ENCODE measurements around the gene ENTPD1.
"Not testable (repeated sequence)": the region's sequence is repeated elsewhere in the genome, so short reads cannot be mapped to it uniquely, and the experiment has no call there.

The ENTPD1 gene

DNA sequence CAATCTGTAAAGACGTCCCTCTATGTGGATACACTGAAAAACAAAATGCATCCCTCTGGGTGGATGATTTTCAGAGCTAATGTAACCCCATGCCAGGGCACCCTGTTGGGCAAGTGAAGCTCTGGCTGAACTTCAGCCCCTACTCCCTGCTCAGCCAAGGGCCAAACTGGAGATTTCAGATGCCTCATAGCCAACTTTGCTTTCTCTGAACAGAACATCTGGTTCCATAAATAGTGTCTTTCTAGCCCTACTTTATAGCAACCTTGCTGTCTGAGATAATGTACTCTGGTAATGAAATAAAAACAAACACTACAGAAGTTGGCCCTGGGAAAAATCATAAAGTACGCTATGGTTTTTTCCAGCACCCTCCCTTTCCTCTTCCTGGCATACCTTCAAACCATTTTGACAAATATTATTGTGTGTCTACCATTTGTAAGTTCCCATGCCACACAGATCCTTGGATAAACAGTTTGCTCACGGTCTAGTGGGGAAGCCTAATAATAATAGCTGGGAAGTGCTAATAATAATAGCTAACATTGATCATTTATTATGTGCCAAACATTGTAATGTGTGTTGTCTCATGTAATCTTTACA, 3.4 kb downstream of the ENTPD1 start:
- DNase-seq = no peak

DNA sequence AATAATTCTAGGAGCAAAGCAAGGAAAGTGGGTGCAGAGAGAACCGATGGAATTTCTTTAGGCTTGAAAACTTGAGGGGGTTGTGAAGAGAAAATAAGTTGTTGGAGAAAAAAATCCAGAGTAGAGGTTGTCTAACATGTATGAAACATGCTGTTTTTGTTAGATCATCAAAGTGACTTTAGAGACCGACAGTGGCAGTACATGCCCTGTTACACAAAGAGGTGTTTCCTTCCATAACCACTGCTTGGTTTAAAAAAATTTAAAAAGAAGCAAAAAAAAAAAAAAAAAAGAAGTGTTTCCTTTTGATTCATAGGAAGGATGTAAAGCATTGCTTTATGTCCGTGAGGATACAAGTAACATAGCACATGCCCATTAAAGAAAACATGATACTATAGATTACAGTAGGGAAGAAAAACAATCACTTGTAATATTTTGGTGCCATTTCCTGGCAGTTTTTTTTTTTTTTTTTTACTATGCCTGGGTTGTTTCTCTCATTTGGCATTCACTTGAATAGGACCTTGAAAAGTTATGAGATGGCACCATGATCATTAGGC, 6.1 kb downstream of the ENTPD1 start:
- DNase-seq = no peak

DNA sequence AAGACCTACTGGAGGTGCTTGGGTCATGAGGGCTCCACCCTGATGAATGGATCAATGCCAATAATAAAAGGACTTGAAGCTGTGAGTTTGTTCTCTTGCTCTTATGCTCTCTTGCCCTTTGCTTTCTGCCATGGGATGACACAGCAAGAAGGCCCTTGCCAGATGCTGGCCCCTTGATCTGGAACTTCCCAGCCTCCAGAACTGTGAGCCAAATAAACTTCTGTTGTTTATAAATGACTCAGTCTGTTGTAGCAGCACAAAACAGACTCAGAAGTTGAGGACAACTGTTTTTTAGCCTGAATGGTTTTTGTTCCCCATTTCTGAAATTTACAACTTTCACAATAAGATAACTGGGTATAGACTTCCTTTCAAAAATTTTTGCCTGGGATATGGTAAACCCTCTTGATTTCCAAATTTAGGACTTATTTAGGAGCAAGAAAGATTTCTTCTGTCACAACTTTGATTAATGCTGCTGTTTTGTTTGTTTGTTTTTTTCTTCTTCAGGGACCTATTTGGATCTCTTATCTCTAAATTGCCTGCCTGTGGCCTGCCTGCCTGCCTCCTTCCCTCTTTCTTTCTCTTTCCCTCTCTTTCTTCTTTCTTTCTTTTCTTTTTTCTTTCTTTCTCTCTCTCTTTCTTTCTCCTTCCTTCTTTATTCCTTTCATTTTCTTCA, 12.1 kb downstream of the ENTPD1 start:
- no peak for DNase-seq

DNA sequence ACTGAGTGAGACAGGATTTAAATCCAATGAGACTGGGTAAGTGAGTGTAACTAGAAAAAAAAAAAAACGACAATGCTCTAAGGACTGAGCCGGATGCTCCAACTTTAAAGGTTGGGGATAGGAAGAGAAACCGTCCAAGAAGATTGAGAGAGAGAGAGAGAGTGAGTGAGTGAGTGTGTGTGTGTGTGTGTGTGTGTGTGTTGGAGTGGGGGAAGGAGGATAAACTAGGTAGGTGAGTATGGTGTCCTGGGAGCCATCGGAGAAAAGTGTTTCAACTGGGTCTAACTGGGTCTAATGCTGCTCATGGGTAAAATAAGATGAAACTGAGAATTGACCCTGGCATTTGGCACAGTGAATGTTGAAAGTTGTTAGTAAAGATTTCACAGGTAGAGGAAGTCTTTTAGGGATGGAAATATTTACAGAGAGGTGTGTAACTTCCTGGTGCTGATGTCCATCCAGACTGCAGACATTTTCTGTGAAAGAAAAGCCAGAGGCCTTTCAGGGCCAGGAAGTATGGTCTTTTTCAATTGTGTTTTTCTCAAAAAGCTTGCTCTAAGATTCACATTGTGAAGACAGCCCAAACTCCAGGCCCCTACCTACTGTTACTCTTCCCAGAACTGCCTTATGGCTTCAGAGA, 14.2 kb downstream of the ENTPD1 start:
- no peak for DNase-seq

DNA sequence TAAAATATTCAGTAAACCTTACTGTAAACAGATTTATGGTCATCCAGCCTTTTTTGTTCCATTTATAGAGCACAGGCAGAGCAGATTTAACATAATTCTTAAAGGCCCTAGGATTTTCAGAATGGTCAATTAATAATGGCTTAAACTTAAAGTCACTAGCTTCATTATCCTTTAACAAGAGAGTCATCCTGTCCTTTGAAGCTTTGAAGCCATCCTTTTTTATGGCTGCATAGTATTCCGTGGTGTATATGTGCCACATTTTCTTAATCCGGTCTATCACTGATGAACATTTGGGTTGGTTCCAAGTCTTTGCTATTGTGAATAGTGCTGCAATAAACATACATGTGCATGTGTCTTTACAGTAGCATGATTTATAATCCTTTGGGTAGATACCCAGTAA, 17.5 kb downstream of the ENTPD1 start:
- not testable (repeated sequence) for DNase-seq

DNA sequence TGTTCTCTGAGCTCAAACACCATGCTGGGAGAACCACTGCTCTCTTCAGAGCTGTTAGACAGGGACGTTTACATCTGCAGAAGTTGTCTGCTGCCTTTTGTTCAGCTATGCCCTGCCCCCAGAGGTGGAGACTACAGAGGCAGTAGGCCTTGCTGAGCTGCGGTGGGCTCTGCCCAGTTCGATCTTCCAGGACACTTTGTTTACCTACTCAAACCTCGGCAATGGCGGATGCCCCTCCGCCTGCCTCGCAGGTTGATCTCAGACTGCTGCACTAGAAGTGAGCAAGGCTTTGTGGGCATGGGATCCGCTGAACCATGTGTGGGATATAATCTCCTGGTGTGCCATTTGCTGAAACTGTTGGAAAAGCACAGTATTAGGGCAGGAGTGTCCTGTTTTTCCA, 21.7 kb downstream of the ENTPD1 start:
- not testable (repeated sequence) for DNase-seq

DNA sequence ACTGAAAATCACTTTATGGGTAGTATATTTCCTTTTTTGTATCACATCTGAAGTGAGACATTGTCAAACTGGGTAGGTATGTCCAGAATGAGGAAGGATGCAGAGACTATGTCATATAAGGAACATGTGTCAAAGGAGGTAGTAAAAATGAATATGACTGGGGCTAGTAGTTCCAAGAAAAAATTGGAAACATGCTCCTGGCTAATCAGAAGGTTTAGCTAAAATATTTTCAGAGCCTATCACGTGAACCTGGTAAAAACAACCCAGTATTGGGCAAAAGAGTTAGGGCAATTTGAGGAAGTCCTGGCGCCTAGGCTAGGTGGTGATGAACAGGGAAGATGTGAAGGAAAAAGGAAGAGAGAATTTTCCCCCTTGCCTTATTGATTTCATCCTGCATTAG, 26.4 kb downstream of the ENTPD1 start:
- no peak for DNase-seq

DNA sequence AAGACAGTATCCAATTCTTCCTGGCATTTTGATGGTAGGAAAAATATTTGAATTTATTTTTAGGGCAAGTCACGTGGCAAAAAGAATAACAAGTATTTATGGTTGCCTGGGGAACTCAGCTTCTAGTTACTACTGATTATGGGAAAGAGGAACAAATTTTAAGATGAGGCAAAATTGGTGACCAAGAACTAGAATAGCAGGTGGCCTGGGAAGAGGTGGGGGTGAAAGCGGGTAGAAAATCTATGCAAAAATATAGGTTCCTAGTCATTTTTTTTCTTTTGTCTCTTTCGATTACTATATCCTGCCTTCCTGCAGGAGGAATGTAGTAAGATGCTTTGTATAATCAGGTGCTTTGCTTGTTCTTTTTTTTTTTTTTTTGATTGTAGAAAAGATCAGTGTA, 27.8 kb downstream of the ENTPD1 start:
- DNase-seq = no peak

DNA sequence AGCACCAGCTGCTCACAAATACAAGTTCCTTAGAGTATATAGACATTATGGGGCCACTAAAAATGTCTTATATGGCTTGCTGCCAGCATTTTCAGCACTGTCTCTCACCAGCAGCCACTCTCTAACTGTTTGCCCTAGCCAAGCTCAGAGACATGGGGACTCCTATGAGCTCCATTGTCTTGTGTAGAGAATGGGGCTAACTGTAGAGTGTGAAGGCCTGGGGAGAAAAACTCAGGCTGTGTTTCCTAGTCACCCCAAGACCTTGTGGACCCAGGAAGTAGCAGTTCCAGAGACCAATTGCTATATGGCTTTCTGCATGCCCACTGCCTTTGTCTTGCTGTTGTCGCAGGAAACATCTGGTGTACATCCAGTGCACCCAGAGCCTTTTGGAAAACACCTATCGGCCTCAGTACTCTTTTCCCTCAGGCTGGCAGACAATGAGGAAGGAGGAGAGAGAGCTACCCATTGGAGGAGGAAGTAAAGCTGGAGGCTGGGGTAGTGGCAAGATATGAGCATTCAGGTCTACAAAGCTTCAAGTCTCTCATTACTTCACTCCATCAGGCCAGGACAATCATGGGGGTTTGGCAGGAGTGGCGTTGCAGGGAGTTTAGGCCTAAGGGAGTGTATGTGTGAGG, 28.4 kb downstream of the ENTPD1 start:
- no peak for DNase-seq

DNA sequence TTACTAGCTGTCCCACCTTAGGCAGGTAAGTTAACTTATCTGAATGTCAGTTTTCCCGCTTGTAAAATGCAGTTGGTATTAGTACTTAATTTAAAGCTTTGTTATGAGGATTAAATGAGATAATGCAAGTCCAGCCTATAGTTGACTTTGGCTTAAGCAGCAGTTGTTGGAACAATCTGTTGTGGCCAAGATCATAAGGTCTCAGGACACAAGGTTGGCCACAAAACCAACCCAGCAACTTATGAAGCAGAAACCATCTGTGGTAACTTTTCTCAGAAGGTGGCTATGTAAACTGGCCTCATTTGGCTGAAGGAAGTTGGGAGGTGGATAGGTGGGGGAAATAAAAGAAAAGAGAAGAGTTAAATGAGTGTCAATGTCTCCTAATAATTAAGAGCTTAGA, 29.4 kb downstream of the ENTPD1 start:
- no peak for DNase-seq

DNA sequence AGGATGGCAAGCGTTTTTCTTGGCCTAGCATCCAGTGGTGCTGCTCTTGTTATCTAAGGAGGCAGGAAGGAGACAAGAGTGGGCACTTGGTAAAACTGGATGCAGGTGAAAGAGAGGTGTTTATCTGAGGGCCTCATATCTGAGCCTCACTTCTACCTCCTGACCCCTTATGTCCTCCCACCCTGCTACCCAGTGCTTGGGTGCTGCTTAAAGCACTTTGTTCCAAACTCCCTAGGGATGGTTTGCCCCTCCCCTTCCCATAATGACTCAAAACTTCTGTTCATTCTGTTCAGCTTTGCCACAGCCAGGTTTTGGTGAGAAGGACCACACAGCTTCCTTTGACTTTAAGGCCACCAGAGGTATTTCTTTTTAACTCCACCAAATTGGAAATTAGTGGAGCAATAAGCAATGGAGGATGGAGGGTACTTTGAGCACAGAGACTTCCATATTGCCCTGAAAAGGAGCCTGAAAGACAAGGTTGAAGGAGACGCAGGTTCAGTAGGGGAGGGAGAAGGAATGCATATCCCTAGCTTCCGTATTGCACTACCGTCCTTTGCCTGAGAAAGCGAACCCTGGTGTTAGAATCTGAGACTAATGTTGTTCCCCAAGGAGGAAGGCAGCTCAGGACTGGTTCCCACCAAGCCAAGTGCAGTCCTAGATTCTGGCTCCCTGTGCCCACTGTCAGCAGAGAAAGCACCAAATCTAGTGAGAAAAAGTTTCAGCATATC, 30.1 kb downstream of the ENTPD1 start:
- no peak for DNase-seq

DNA sequence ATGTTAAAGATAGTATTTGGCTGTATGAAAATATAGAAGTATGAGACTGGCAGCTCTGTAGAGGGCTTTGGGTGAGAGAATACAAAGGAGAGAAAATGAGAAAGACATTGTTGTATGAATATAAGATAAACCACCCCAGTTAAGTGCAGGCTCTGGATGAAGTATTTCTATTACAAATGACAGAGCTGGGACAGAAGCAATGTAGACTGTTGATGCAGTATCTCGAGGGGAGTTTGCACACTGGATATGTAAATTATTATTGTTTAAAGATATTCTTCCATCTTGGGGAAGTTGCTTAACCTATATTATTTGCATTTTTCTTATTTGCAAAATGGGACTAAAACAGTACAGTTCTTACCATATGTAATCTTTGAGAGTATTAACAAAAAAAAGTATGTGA, 31.5 kb downstream of the ENTPD1 start:
- no peak for DNase-seq

DNA sequence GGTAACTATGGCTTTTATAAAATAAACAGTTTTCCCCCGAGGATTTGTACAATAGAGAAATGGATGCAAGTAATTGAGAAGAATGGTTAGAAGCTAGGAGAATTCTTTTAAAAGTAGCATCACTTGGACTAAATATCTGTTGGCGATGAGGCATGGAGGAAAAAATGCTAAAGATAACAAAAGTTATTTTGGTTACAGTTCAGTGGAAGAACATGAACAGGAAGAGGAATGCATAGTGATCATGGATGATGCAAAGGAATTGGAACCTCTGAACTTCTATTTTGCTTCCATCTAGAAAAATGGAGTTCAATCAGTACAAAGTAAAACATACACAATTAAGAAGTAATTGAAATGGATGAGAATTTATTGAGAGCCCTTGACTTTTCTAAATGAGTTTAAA, 32.9 kb downstream of the ENTPD1 start:
- DNase-seq = no peak

DNA sequence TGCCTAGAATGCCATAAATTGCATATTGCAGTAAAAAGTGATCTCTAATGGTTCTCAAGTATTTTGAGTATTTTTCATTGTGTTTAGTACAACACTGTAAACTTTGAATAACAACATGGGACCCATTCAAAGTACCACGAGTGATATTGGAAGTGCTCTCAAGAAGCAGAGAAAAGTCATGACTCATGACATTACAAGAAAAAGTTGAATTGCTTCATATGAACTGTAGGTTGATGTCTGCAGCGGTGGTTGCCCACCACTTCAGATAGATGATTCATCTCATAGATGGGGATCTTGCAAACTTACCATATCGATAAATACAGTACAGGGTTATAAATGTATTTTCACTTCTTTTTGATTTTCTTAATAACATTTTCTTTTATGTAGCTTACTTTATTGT, 33.9 kb downstream of the ENTPD1 start:
- DNase-seq = peak; percentile 8

DNA sequence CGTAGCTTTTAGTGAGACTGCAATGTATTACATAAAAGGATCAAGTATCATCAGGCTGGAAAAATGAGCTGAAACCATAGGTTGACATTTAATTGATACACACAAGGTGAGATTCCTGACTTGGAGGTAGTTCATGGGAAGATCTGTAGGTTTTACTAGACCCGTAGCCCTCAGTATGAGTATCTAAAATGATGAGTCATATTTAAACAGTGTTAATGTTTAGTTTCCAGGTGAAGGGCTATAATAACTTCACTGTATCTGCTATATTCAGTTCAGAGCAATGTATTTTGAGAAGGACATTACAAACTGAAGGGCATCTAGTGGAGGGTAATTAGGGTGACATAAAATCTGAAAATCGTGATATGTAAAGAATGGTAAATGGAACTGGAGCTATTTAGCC, 35.0 kb downstream of the ENTPD1 start:
- no peak for DNase-seq

DNA sequence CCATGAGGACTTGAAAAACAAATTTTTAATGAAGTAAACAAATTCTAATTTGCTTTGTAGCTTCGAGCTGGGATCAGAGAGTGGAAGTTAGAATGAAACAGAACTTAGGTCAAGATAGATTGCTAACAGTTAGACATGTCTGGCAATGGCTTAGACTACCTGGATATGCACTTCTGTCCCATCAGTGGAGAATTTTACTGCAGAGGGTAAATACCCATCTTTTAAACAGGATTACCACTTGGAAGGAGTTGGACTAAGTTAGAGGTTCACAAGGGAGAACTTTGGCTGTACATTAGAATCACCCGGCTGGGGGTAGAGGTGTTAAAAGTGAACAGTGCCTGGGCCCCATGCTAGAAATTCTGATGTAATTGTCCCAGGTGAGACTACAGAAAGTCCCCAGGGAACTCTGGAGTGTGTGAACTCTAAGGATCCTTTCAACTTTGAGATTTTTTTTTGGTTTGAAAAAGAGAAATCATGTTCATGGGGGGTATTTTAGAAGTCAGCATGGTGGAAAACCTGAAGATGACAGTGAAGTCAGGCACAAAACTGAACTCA, 35.5 kb downstream of the ENTPD1 start:
- DNase-seq = no peak

DNA sequence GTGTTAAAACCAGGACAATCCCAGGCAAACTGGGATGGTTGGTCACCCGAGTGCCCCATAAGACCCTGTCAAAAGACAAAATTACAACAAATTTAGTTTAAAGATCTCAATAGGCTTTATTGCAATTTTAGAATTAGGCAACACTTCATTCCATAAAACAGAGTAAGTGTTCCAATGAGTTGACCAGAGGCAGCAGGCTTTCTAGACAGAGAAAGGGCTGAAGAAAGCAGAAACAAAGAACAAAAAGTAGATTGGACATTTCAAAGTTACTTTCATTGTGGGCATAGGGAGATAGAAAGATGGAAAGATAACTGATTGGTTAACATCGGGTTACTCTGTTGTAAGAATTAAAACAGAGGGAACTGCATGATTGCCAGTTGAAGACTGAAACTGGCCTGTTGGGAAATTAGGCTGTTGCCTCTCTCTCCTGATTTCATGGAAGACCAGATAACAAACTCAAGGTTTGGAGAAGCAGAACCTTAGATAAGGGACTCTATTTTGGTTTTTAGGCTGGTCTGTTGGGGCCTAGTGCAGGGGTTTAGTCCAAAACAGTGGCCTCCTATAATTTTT, 36.3 kb downstream of the ENTPD1 start:
- DNase-seq = peak; percentile 73

DNA sequence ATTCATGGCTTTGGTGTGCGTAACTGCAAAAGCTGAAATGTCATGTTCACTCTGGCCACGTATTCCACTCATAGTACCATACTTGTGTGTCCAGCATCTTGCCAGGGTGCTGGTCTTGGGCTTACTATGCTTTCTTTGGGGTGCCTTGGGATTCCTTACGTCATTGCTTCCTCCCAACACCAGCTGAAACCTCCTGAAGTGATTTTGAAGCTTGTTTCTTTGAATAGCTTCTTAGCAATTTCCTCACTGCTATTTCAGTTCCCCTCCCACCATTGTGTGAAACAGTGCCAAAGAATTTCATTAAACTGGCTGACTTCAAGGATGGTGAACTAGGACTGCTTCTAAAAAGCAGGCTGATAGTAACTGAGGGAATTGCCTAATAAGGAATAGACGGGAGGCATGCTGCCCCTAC, 36.9 kb downstream of the ENTPD1 start:
- DNase-seq = peak; percentile 57

DNA sequence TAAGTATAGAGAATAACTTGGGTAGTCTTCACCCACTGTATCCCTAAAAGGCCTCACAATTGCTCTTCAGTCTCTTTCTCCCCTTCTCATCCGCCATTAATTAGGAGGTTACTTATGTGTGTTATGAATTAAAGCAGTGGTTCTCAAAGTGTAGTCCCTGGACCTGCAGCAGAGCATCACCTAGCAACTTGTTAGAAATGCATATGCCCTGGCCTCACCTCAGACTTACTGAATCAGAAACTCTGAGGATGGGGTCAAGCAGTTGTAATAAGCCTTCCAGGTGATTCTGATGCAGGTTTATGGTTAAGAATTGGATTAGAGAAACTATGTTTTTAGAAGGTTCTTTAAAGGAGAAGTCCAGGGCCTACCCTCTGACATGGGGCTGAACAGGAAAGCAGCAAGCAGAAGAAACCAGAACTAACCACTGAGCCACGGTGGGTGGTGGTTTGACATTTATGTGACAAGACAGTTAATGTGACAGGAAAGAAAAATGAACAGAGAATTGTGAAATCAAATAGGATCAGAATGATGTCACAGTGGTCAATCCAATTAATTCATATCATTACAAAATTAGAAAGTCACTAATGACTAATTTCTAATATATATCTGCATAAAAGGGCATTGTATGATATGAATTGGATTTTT, 37.6 kb downstream of the ENTPD1 start:
- peak; percentile 61 for DNase-seq

DNA sequence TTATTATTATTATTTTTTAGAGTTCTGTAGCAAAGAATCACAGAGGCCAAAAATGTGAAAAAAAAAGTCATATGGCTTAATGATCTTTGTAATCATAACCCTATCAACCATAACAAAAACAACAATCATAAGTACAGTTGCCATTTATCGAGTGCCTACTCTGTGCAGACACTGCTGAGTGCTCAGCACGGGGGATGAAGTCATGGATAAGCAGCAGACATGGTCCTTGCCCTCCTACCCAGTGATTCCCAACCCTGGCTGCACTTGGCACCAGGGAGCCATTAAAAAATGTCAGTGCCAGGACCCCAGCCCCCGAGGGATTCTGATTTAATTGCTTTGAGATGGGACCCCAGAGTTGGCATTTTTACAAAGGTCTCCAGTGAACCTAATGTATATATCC, 38.2 kb downstream of the ENTPD1 start:
- no peak for DNase-seq

DNA sequence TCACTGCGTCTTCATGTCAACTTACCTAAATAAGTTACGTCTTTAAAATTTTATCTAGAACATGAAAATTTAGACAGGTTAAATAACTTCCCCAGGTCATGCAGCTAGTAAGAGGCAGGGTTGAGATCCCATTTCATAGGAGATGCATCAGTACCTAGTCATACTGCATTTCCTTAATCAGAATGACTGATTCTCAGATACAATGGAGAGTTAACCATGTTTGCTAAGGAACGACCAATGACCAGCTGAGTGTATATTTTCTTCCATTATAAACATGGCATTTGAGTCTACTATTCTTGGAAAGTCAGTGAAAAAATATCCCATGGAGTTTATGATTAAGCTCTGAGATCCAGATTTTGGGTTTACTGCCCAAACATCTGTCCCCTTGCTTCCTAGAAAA, 39.6 kb downstream of the ENTPD1 start:
- DNase-seq = no peak

DNA sequence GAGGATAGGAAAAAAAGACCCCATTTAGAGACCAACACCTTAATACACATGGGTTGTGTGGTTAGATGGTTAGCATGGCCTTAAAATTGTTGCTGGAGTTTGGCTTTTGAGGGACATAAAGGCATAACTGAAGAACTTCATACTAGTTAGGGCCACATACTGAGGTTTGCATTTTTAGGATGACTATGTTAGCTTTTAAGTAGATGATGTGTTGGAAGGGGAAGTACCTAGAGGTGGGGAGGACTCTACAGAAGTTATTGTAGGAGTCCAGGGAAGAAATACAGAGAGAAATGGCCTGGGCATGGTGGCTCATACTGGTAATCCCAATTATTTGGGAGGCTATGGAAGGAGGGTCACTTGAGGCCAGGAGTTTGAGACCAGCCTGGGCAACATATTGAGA, 40.5 kb downstream of the ENTPD1 start:
- no peak for DNase-seq

Measured in GF-D8 (cell line).